ENCODE results near the gene TRAF5.

Gene TRAF5

GRCh38 chr1:211328084-211328694 lies 1.6 kb downstream of the TRAF5 start:
- DNase-seq = no peak

- no peak for DNase-seq
Measured at GRCh38 chr1:211328866-211329475, 2.3 kb downstream of the TRAF5 start.

- no peak for DNase-seq
Measured at GRCh38 chr1:211329764-211330201, 3.1 kb downstream of the TRAF5 start.

- no peak for DNase-seq
Measured at GRCh38 chr1:211330282-211330936, 3.8 kb downstream of the TRAF5 start.

- no peak for DNase-seq
Measured at GRCh38 chr1:211331011-211331709, 4.5 kb downstream of the TRAF5 start.

- no peak for DNase-seq
Measured at GRCh38 chr1:211332036-211332616, 5.5 kb downstream of the TRAF5 start.

GRCh38 chr1:211332830-211333229 lies 6.2 kb downstream of the TRAF5 start:
- DNase-seq = no peak

GRCh38 chr1:211333906-211334305 lies 7.3 kb downstream of the TRAF5 start:
- no peak for DNase-seq

GRCh38 chr1:211334986-211335385 lies 8.4 kb downstream of the TRAF5 start:
- no peak for DNase-seq

GRCh38 chr1:211335522-211336157 lies 9.0 kb downstream of the TRAF5 start:
- no peak for DNase-seq

- DNase-seq = no peak
Measured at GRCh38 chr1:211336161-211336560, 9.5 kb downstream of the TRAF5 start.

GRCh38 chr1:211336775-211337174 lies 10.1 kb downstream of the TRAF5 start:
- DNase-seq = no peak

GRCh38 chr1:211337430-211338223 lies 11.0 kb downstream of the TRAF5 start:
- no peak for DNase-seq

GRCh38 chr1:211338224-211338620 lies 11.6 kb downstream of the TRAF5 start:
- no peak for DNase-seq

GRCh38 chr1:211339631-211340041 lies 13.0 kb downstream of the TRAF5 start:
- no peak for DNase-seq

GRCh38 chr1:211340622-211341507 lies 14.2 kb downstream of the TRAF5 start:
- peak in 1 of 2 experiments; percentile 31 for DNase-seq

GRCh38 chr1:211341999-211342398 lies 15.4 kb downstream of the TRAF5 start:
- no peak for DNase-seq

GRCh38 chr1:211343607-211344006 lies 17.0 kb downstream of the TRAF5 start:
- DNase-seq = no peak

GRCh38 chr1:211344152-211344618 lies 17.6 kb downstream of the TRAF5 start:
- no peak for DNase-seq

GRCh38 chr1:211345719-211346118 lies 19.1 kb downstream of the TRAF5 start:
- peak; percentile 73 to 89 for DNase-seq

Measured in NCI-H524 (cell line).